Subcutaneous adipose tissue (tissue), 4 donors: ENCODE results near the gene SNAP29. TPM values are rescaled to one million over a fixed set of nuclear protein-coding genes. Genes with fewer than 3 reads are reported as not detected.

Experiments
- CTCF ChIP-seq: fragments of 450-650 bp; IDR thresholded peaks from one replicate; pipeline ENCODE4 v1.5.1; 2016; ENCODE audit warnings: low read depth, mild to moderate bottlenecking, control low read depth, antibody characterized with exemption, moderate library complexity
- total RNA-seq, 4 donors: library from RNA; depleted of rRNA; stranded (reverse); fragments of >200 nt; gene quantifications; one replicate each; pipeline ENCODE4 v1.1.0, GENCODE V29; 2016

Gene SNAP29
- total RNA-seq, result 10 to 100 TPM; 20.5 to 27.1 (median 24.4) TPM

- TF ChIP-seq CTCF, result no peak
Observed at GRCh38 chr22:20858615-20859416, at the start of gene SNAP29, which contains the start of gene PI4KA. SNAP29 (plus strand) TSS chr22:20859007; CDS start chr22:20859111, 104 bp downstream. PI4KA (minus strand) TSS chr22:20858811; CDS start chr22:20858725, 86 bp downstream.

- TF ChIP-seq CTCF, result no peak
Observed at GRCh38 chr22:20809538-20810185, 49.1 kb upstream of the SNAP29 start.

GRCh38 chr22:20810645-20811044, 48.2 kb upstream of the SNAP29 start:
- TF ChIP-seq CTCF, result no peak

- TF ChIP-seq CTCF, result no peak
Observed at GRCh38 chr22:20811171-20811570, 47.6 kb upstream of the SNAP29 start.

- TF ChIP-seq CTCF, result no peak
Observed at GRCh38 chr22:20811971-20812660, 46.7 kb upstream of the SNAP29 start.

GRCh38 chr22:20813056-20813455, 45.8 kb upstream of the SNAP29 start:
- no peak for TF ChIP-seq CTCF
